Measurements from ENCODE around the gene TYW1. TPM values are rescaled to one million over a fixed set of nuclear protein-coding genes. Genes with fewer than 3 reads are reported as not detected.

Gene TYW1
- total and polyA plus RNA-seq, 2 of the 8 experiments (the other 6 are each of a cell fraction or from before 2014, with no cell fraction given) = 8.8 to 16.2 TPM

GRCh38 chr7:66958538-66959350 is 37.9 kb upstream of the TYW1 start:
- no peak overlapping the region for H3K56ac ChIP-seq (replicated peaks; ENCODE audit: insufficient read length, low read depth, low read length)
- no peak overlapping the region for H3K14ac ChIP-seq (ENCODE audit: insufficient read length)
- H2BK20ac ChIP-seq (ENCODE audit: low read length) = no peak overlapping the region
- no peaks in the 10 kb centered on the region for H3K4me1 ChIP-seq (replicated peaks in 1 of 4; ENCODE audit: control insufficient read depth in 3 of 4, insufficient read depth in 4 of 4, low read length in 3 of 4)
- H3K23me2 ChIP-seq (ENCODE audit: low read depth, low read length) = no peaks in the 10 kb centered on the region
- no peaks in the 10 kb centered on the region for H3K9me3 ChIP-seq (ENCODE audit: insufficient read depth in 2 of 2, low read depth in 1 of 2, low read length in 1 of 2)
- no peak overlapping the region for H3K4ac ChIP-seq (replicated peaks; ENCODE audit: insufficient read length, low read depth, low read length)
- no peak for DNase-seq (ENCODE audit: low read depth in 1 of 2, low spot score in 2 of 2)
- FAIRE-seq = no peak
- no peak overlapping the region for H2BK15ac ChIP-seq (ENCODE audit: low read length)
- no peak overlapping the region for H2AK5ac ChIP-seq (ENCODE audit: low read depth, low read length)
- no peaks in the 10 kb centered on the region for H3K79me2 ChIP-seq (ENCODE audit: control insufficient read depth in 1 of 2, insufficient read depth in 2 of 2, low read length in 2 of 2)
- no peak overlapping the region for H3K4me2 ChIP-seq (ENCODE audit: insufficient read depth in 1 of 2, low read depth in 2 of 2, low read length in 2 of 2)
- H4K5ac ChIP-seq (ENCODE audit: insufficient read length, low read depth, low read length) = no peak overlapping the region
- TF ChIP-seq POLR2AphosphoS5 (IDR thresholded peaks at IDR 0.05; ENCODE audit: low read depth, low read length) (no peak), HDAC2 (IDR thresholded peaks at IDR 0.05; ENCODE audit: borderline replicate concordance in 1 of 2, low read depth in 2 of 2, low read length in 2 of 2) (no peak), PHF8 (conservative IDR thresholded peaks at IDR 0.05; ENCODE audit: low read depth, low read length) (no peak), RBBP5 (IDR thresholded peaks at IDR 0.05; ENCODE audit: borderline replicate concordance, low read depth, low read length) (no peak), ZNF274 (IDR thresholded peaks at IDR 0.05; ENCODE audit: borderline replicate concordance, extremely low read depth, low read length) (no peak), FOSL1 (IDR thresholded peaks at IDR 0.05; ENCODE audit: insufficient read depth, low read depth, low read length) (no peak)
- H2AFZ ChIP-seq (ENCODE audit: low read length) = no peak overlapping the region
- H3K79me1 ChIP-seq (ENCODE audit: low read depth, low read length) = no peaks in the 10 kb centered on the region
- no peak overlapping the region for H4K8ac ChIP-seq (ENCODE audit: extremely low read depth, insufficient read depth, low read length)
- WGBS, 2 experiments (ENCODE audit: extremely low coverage in 1 of 2, insufficient coverage in 1 of 2, insufficient read length in 1 of 2, insufficient replicate concordance in 2 of 2, low coverage in 1 of 2, low lambda C conversion rate in 2 of 2, missing lambda C conversion rate in 1 of 2) = 90% methylated on average over 17 of the region's 17 CpGs; no CpG with 5 or more reads in 1 of the 2 experiments
- POLR2A ChIA-PET (ENCODE audit: partially characterized antibody) = interaction anchor here (0.8 kb wide), 1 partner anchor 17 kb away, joined by 3 read pairs; no protein-coding TSS in a partner anchor
- no peak overlapping the region for H3K27ac ChIP-seq (ENCODE audit: low read depth, low read length)
- no peaks in the 10 kb centered on the region for H3K27me3 ChIP-seq (replicated peaks in 1 of 4; ENCODE audit: control insufficient read depth in 3 of 4, extremely low read depth in 1 of 4, insufficient read depth in 3 of 4, low read length in 3 of 4)
- H2BK12ac ChIP-seq (ENCODE audit: low read depth, low read length) = no peak overlapping the region
- H4K20me1 ChIP-seq (replicated peaks in 1 of 2; ENCODE audit: control insufficient read depth in 1 of 2, insufficient read depth in 2 of 2, low read length in 2 of 2) = peaks cover 0 to 5% of the 10 kb centered on the region in 2 experiments
- CTCF ChIA-PET (ENCODE audit: partially characterized antibody) = interaction anchor here (0.6 to 1.3 kb wide), 4 partner anchors 8 to 26 kb away, joined by 3 to 4 read pairs (median 4); no protein-coding TSS in a partner anchor
- H3K9ac ChIP-seq (replicated peaks in 1 of 4; ENCODE audit: extremely low read depth in 1 of 4, low read depth in 3 of 4, low read length in 3 of 4) = no peak overlapping the region
- no peak overlapping the region for H2BK120ac ChIP-seq (replicated peaks; ENCODE audit: low read depth, low read length)
- no peak overlapping the region for H3K18ac ChIP-seq (ENCODE audit: extremely low read depth, low read length)
- no peak overlapping the region for H3K4me3 ChIP-seq (ENCODE audit: extremely low read depth in 1 of 4, insufficient read depth in 2 of 4, low read depth in 3 of 4, low read length in 4 of 4)
- no peak overlapping the region for H2BK5ac ChIP-seq (ENCODE audit: low read depth, low read length)
- H3K36me3 ChIP-seq (ENCODE audit: control insufficient read depth in 2 of 4, insufficient read depth in 4 of 4, low read length in 3 of 4) = peaks cover 8 to 28% (median 18%) of the 10 kb centered on the region in 4 experiments
- H3K23ac ChIP-seq (ENCODE audit: insufficient read length) = no peak overlapping the region
- H4K91ac ChIP-seq (replicated peaks; ENCODE audit: insufficient read length, low read length) = no peak overlapping the region

Data from H1 (cell line).